WTC11 (cell line): Measurements from ENCODE around the gene CACNA1C. TPM values are rescaled to one million over a fixed set of nuclear protein-coding genes. Genes with fewer than 3 reads are reported as not detected.

Experiments used
- ATAC-seq: fragments of 200-7000 bp; cut with Tn5 transposase; 2 replicates; pipeline ENCODE4 v1.10.0; 2021; ENCODE audit warnings: mild to moderate bottlenecking, moderate library complexity
- CTCF ChIA-PET: fragments of 300-600 bp; sonication (Branson Sonifier 250); formaldehyde crosslinking; loops from one replicate; lab custom pipeline; 2021; ENCODE audit warnings: antibody characterized with exemption; lab: Charles Lee
- POLR2A ChIA-PET: fragments of 350-600 bp; sonication (Branson Sonifier 250); formaldehyde crosslinking; loops from one replicate; lab custom pipeline; 2021; ENCODE audit warnings: antibody characterized with exemption; lab: Charles Lee
- DNase-seq: peaks from one replicate; pipeline ENCODE4 v3.0.0; 2021; ENCODE audit warnings: low spot score
- H3K27ac Mint-ChIP-seq: 2 replicates; pipeline ENCODE4 v1.8.0; 2021; ENCODE audit warnings: mixed read lengths
- H3K27me3 Mint-ChIP-seq: 2 replicates; pipeline ENCODE4 v1.8.0; 2021; ENCODE audit warnings: low read depth, mild to moderate bottlenecking, moderate library complexity, mixed read lengths
- H3K36me3 Mint-ChIP-seq: 2 replicates; pipeline ENCODE4 v1.8.0; 2021; ENCODE audit warnings: mixed read lengths
- H3K4me1 Mint-ChIP-seq: 2 replicates; pipeline ENCODE4 v1.8.0; 2022; ENCODE audit warnings: mixed read lengths
- H3K4me3 Mint-ChIP-seq: 2 replicates; pipeline ENCODE4 v1.8.0; 2021; ENCODE audit warnings: mild to moderate bottlenecking, moderate library complexity, mixed read lengths
- H3K9me3 Mint-ChIP-seq: 2 replicates; pipeline ENCODE4 v1.8.0; 2021; ENCODE audit warnings: mixed read lengths
- ATF2 ChIP-seq: sonication (generic); formaldehyde crosslinking; IDR thresholded peaks from 2 replicates; pipeline ENCODE4 v1.8.1; 2022; ENCODE audit warnings: low read depth, missing genetic modification reagents, borderline replicate concordance
- ATF6 ChIP-seq: sonication (generic); formaldehyde crosslinking; IDR thresholded peaks from 2 replicates; pipeline ENCODE4 v1.8.1; 2023; ENCODE audit warnings: mild to moderate bottlenecking, missing genetic modification reagents
- CTCF ChIP-seq: fragments of 200-600 bp; IDR thresholded peaks from 2 replicates; pipeline ENCODE4 v1.8.0; 2022; ENCODE audit warnings: antibody characterized with exemption
- E2F1 ChIP-seq: sonication (generic); formaldehyde crosslinking; IDR thresholded peaks from 2 replicates; pipeline ENCODE4 v1.8.0; 2022; ENCODE audit warnings: mild to moderate bottlenecking, missing genetic modification reagents
- E2F5 ChIP-seq: sonication (generic); formaldehyde crosslinking; IDR thresholded peaks from 2 replicates; pipeline ENCODE4 v1.8.1; 2022; ENCODE audit warnings: mild to moderate bottlenecking, moderate library complexity, missing genetic modification reagents
- ELF4 ChIP-seq: sonication (generic); formaldehyde crosslinking; IDR thresholded peaks from 2 replicates; pipeline ENCODE4 v1.8.1; 2022; ENCODE audit warnings: low read depth, mild to moderate bottlenecking, moderate library complexity, missing genetic modification reagents
- GABPB1 ChIP-seq: sonication (generic); formaldehyde crosslinking; IDR thresholded peaks from 2 replicates; pipeline ENCODE4 v1.8.1; 2023; ENCODE audit warnings: mild to moderate bottlenecking, missing genetic modification reagents
- MXD4 ChIP-seq: fragments of 250-450 bp; sonication (Bioruptor Pico); IDR thresholded peaks from 2 replicates; pipeline ENCODE4 v1.8.0; 2021; ENCODE audit warnings: mild to moderate bottlenecking, moderate library complexity, borderline replicate concordance
- NFE2L1 ChIP-seq: sonication (generic); formaldehyde crosslinking; IDR thresholded peaks from 2 replicates; pipeline ENCODE4 v1.8.1; 2023; ENCODE audit warnings: missing genetic modification reagents
- NR3C1 ChIP-seq: sonication (generic); formaldehyde crosslinking; conservative IDR thresholded peaks from 2 replicates; pipeline ENCODE4 v1.8.1; 2023; ENCODE audit warnings: low read depth, mild to moderate bottlenecking, missing genetic modification reagents
- OVOL2 ChIP-seq: fragments of 250-450 bp; sonication (Bioruptor Pico); IDR thresholded peaks from 2 replicates; pipeline ENCODE4 v1.9.0; 2021; ENCODE audit warnings: mild to moderate bottlenecking, borderline replicate concordance
- SMAD4 ChIP-seq: sonication (generic); formaldehyde crosslinking; IDR thresholded peaks from 2 replicates; pipeline ENCODE4 v1.8.0; 2022; ENCODE audit warnings: mild to moderate bottlenecking, missing genetic modification reagents
- ZNF138 ChIP-seq: sonication (generic); formaldehyde crosslinking; conservative IDR thresholded peaks from 2 replicates; pipeline ENCODE4 v1.8.1; 2022; ENCODE audit warnings: mild to moderate bottlenecking, moderate library complexity, missing genetic modification reagents
- ZNF425 ChIP-seq: fragments of 250-450 bp; sonication (Bioruptor Pico); conservative IDR thresholded peaks from 2 replicates; pipeline ENCODE4 v1.9.0; 2021; ENCODE audit warnings: mild to moderate bottlenecking
- ZNF512 ChIP-seq: sonication (generic); formaldehyde crosslinking; IDR thresholded peaks from 2 replicates; pipeline ENCODE4 v1.8.1; 2022; ENCODE audit warnings: missing genetic modification reagents, borderline replicate concordance
- total RNA-seq: library from RNA; stranded (reverse); gene quantifications from 3 replicates; pipeline ENCODE4 v1.2.3, GENCODE V29; 2021
- TF ChIP-seq, protein P1 (sequence below): sonication (generic); formaldehyde crosslinking; IDR thresholded peaks from 2 replicates; pipeline ENCODE4 v1.8.0; 2022; ENCODE audit warnings: mild to moderate bottlenecking, missing genetic modification reagents
- TF ChIP-seq, protein P2 (sequence below): sonication (generic); formaldehyde crosslinking; IDR thresholded peaks from 2 replicates; pipeline ENCODE4 v1.8.1; 2023; ENCODE audit warnings: mild to moderate bottlenecking, missing genetic modification reagents
- TF ChIP-seq, protein P3 (sequence below): sonication (generic); formaldehyde crosslinking; IDR thresholded peaks from 2 replicates; pipeline ENCODE4 v1.8.0; 2022; ENCODE audit warnings: mild to moderate bottlenecking, missing genetic modification reagents

CACNA1C gene
- total RNA-seq, 1 experiment from 2014 or later = 1.7 TPM

DNA sequence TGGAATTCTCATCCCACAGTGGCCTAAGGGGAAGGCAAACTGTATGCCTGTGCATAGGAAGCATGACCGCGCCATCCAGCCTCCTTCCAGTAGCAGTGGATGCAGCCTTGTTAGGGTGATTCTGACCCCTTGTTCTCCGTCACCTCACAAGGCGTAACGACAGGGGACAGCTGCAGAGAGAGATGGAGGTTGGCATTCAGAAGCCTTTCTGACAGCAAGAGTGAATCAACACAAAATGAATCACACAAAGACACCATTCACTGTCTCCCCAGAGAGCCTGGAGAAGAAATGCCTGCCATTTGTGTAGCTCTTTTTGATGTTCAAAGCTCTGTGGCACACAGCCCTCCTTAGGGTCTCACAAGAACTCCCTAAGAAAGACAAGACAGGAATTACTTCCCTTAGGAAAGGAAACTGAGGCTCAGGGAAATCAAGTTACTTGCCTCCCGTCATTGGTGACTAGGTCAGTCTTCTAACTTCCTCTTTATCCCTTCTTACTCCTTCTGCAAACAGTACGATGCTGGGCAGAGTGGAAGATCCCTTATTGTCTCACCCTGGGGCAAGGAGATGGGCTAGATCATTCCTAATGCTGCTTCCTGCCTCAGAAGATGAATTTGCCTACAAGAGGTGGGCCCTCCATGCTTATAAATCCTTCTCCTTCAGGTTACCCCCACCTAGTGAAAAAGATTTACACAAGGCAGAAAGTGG lies 280.9 kb downstream of the CACNA1C start (continued):
- no peak for TF ChIP-seq E2F5
- TF ChIP-seq SMAD4 (CRISPR knock-in tag) = no peak
- TF ChIP-seq NFE2L1 = no peak
- no peak for TF ChIP-seq ZNF138 (CRISPR knock-in tag)
- no peak for TF ChIP-seq CTCF
- TF ChIP-seq ATF2 (CRISPR knock-in tag) = no peak
- TF ChIP-seq OVOL2 (CRISPR knock-in tag) = no peak
- no peak for TF ChIP-seq GABPB1 (CRISPR knock-in tag)
- TF ChIP-seq, protein P1, sequence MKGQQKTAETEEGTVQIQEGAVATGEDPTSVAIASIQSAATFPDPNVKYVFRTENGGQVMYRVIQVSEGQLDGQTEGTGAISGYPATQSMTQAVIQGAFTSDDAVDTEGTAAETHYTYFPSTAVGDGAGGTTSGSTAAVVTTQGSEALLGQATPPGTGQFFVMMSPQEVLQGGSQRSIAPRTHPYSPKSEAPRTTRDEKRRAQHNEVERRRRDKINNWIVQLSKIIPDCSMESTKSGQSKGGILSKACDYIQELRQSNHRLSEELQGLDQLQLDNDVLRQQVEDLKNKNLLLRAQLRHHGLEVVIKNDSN (CRISPR knock-in tag) = no peak
- TF ChIP-seq E2F1 (CRISPR knock-in tag) = no peak

- POLR2A ChIA-PET = no interaction called here
- ATAC-seq (no peak), DNase-seq (no peak)
- Mint-ChIP-seq H3K4me3 (no peak overlapping the region), H3K4me1 (peaks cover 9% of the 10 kb centered on the region), H3K9me3 (no peaks in the 10 kb centered on the region), H3K27ac (no peak overlapping the region), H3K36me3 (no peaks in the 10 kb centered on the region), H3K27me3 (no peaks in the 10 kb centered on the region; the same call in 1 of the 2 replicates)
- CTCF ChIA-PET = no interaction called here
- TF ChIP-seq NR3C1 (CRISPR knock-in tag) = no peak
- TF ChIP-seq, protein P2, sequence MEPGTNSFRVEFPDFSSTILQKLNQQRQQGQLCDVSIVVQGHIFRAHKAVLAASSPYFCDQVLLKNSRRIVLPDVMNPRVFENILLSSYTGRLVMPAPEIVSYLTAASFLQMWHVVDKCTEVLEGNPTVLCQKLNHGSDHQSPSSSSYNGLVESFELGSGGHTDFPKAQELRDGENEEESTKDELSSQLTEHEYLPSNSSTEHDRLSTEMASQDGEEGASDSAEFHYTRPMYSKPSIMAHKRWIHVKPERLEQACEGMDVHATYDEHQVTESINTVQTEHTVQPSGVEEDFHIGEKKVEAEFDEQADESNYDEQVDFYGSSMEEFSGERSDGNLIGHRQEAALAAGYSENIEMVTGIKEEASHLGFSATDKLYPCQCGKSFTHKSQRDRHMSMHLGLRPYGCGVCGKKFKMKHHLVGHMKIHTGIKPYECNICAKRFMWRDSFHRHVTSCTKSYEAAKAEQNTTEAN (CRISPR knock-in tag) = no peak
- no peak for TF ChIP-seq ZNF512 (CRISPR knock-in tag)
- TF ChIP-seq, protein P3, sequence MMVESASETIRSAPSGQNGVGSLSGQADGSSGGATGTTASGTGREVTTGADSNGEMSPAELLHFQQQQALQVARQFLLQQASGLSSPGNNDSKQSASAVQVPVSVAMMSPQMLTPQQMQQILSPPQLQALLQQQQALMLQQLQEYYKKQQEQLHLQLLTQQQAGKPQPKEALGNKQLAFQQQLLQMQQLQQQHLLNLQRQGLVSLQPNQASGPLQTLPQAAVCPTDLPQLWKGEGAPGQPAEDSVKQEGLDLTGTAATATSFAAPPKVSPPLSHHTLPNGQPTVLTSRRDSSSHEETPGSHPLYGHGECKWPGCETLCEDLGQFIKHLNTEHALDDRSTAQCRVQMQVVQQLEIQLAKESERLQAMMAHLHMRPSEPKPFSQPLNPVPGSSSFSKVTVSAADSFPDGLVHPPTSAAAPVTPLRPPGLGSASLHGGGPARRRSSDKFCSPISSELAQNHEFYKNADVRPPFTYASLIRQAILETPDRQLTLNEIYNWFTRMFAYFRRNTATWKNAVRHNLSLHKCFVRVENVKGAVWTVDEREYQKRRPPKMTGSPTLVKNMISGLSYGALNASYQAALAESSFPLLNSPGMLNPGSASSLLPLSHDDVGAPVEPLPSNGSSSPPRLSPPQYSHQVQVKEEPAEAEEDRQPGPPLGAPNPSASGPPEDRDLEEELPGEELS (CRISPR knock-in tag) = no peak
- no peak for TF ChIP-seq ZNF425
- TF ChIP-seq ELF4 (CRISPR knock-in tag) = no peak
- TF ChIP-seq ATF6 = no peak
- no peak for TF ChIP-seq MXD4 (CRISPR knock-in tag)
Measured at GRCh38 chr12:2334271-2334670, 281.5 kb downstream of the CACNA1C start.
